HG03558 (cell line): ENCODE measurements around the gene SFR1.
"Not testable (repeated sequence)": the region's sequence is repeated elsewhere in the genome, so short reads cannot be mapped to it uniquely, and the experiment has no call there.

Experiments
- ATAC-seq: cut with Tn5 transposase; IDR thresholded peaks from one replicate; pipeline ENCODE4 v1.9.1; 2021; ENCODE audit warnings: moderate number of reproducible peaks; ENCODE audit not compliant: unreplicated experiment; ENCODE audit errors: extremely low read depth

SFR1 gene

GRCh38 chr10:104155591-104155990 is 33.6 kb downstream of the SFR1 start:
- ATAC-seq: no peak

GRCh38 chr10:104170610-104171254 is 48.8 kb downstream of the SFR1 start:
- ATAC-seq: no peak

GRCh38 chr10:104174136-104174535 is 52.2 kb downstream of the SFR1 start:
- ATAC-seq: not testable (repeated sequence)
